Posterior cingulate gyrus (tissue), 11 donors: ENCODE measurements around the gene EPPIN.

Experiments
- DNase-seq, 10 donors: peaks; one replicate each; pipeline versions ENCODE4 v3.0.0 to v3.0.0-alpha.2; 2020 to 2021; ENCODE audit warnings: mixed read lengths in 3 of 10
- intact Hi-C: fragments of 100-400 bp; cut with DNase I; formaldehyde crosslinking; loops from one replicate; pipeline ENCODE4 v1.15.1; 2023

EPPIN gene

GRCh38 chr20:45539382-45539781 lies 7.8 kb downstream of the EPPIN start, which contains the start of gene WFDC6:
Gene WFDC6 (minus strand): TSS chr20:45539482. CDS start chr20:45539407, 75 bp downstream.
- no peak for DNase-seq
- intact Hi-C loops, result no loop called here

- intact Hi-C loops, result no loop called here
Observed at GRCh38 chr20:45538209-45538799, 8.9 kb downstream of the EPPIN start.

GRCh38 chr20:45527294-45527693 lies 19.9 kb downstream of the EPPIN start:
- DNase-seq, result no peak
- intact Hi-C loops, result no loop called here

More at GRCh38 chr20:45538209-45538799, 8.9 kb downstream of the EPPIN start:
- no peak for DNase-seq

- intact Hi-C loops, result no loop called here
- DNase-seq, result no peak
Observed at GRCh38 chr20:45523821-45524220, 23.4 kb downstream of the EPPIN start.

- intact Hi-C loops, result no loop called here
- DNase-seq, result no peak
Observed at GRCh38 chr20:45518282-45518681, 28.9 kb downstream of the EPPIN start.

- intact Hi-C loops, result no loop called here
- DNase-seq, result no peak
Observed at GRCh38 chr20:45515147-45515913, 31.9 kb downstream of the EPPIN start, which contains the start of gene SPINT3. Gene SPINT3 (minus strand): TSS chr20:45515622. CDS start chr20:45515608, 14 bp downstream.

GRCh38 chr20:45510242-45510862 lies 36.8 kb downstream of the EPPIN start:
- intact Hi-C loops, result no loop called here
- DNase-seq, result no peak

GRCh38 chr20:45509091-45509490 lies 38.1 kb downstream of the EPPIN start:
- intact Hi-C loops, result no loop called here
- no peak for DNase-seq

- intact Hi-C loops, result no loop called here
Observed at GRCh38 chr20:45508068-45508886, 38.9 kb downstream of the EPPIN start.

GRCh38 chr20:45507011-45507820 lies 40.0 kb downstream of the EPPIN start:
- intact Hi-C loops, result no loop called here
- DNase-seq, result no peak

More at GRCh38 chr20:45508068-45508886, 38.9 kb downstream of the EPPIN start:
- no peak for DNase-seq

- DNase-seq, result no peak
- intact Hi-C loops, result no loop called here
Observed at GRCh38 chr20:45506398-45506797, 40.8 kb downstream of the EPPIN start.

- intact Hi-C loops, result no loop called here
Observed at GRCh38 chr20:45503403-45503802, 43.8 kb downstream of the EPPIN start.

GRCh38 chr20:45502561-45502960 lies 44.6 kb downstream of the EPPIN start:
- no peak for DNase-seq
- intact Hi-C loops, result no loop called here

More at GRCh38 chr20:45503403-45503802, 43.8 kb downstream of the EPPIN start:
- no peak for DNase-seq

GRCh38 chr20:45501600-45501999 lies 45.6 kb downstream of the EPPIN start:
- no peak for DNase-seq
- intact Hi-C loops, result no loop called here

GRCh38 chr20:45500022-45500421 lies 47.2 kb downstream of the EPPIN start:
- DNase-seq, result no peak
- intact Hi-C loops, result no loop called here

GRCh38 chr20:45497971-45498494 lies 49.2 kb downstream of the EPPIN start:
- intact Hi-C loops, result no loop called here
- no peak for DNase-seq

GRCh38 chr20:45496166-45496565 lies 51.0 kb downstream of the EPPIN start:
- intact Hi-C loops, result no loop called here
- no peak for DNase-seq

- intact Hi-C loops, result no loop called here
- no peak for DNase-seq
Observed at GRCh38 chr20:45495501-45495941, 51.7 kb downstream of the EPPIN start.
